ENCODE results near the gene CPNE7. TPM values are rescaled to one million over a fixed set of nuclear protein-coding genes. Genes with fewer than 3 reads are reported as not detected.
A peak's percentile ranks its signal among the peaks of the same experiment; 100 is the strongest.

Gene CPNE7
- total and polyA plus RNA-seq, 9 of the 15 experiments (the other 6 are each of a cell fraction or from before 2014, with no cell fraction given), result 0.30 to 73.4 (median 32.7) TPM

GRCh38 chr16:89530401-89531381 is 44.9 kb upstream of the CPNE7 start:
- CTCF ChIA-PET (ENCODE audit: low intra/inter-chr PET ratio), result no interaction called here
- in situ Hi-C loops (cut with MboI), result no loop called here
- Histone ChIP-seq H2AFZ (ENCODE audit: low read depth, low read length) (no peak overlapping the region), H3K36me3 (ENCODE audit: control insufficient read depth, insufficient read depth, low read length) (peaks cover 94% of the 10 kb centered on the region), H3K9me3 (replicated peaks; ENCODE audit: control insufficient read depth, insufficient read depth, low read depth, low read length) (no peaks in the 10 kb centered on the region), H3K27me3 (ENCODE audit: control insufficient read depth in 2 of 2, insufficient read depth in 2 of 2, low read length in 2 of 2) (no peaks in the 10 kb centered on the region), H3K4me3 (no peak overlapping the region), H3K27ac (ENCODE audit: extremely low read depth, low read depth, low read length) (no peak overlapping the region), H3K9ac (ENCODE audit: insufficient read depth in 1 of 2, low read depth in 2 of 2, low read length in 2 of 2) (no peak overlapping the region), H4K20me1 (replicated peaks; ENCODE audit: control insufficient read depth, insufficient read depth, low read length) (no peaks in the 10 kb centered on the region), H3K9me1 (ENCODE audit: control insufficient read depth, insufficient read depth, low read length) (no peaks in the 10 kb centered on the region), H3K79me2 (ENCODE audit: control insufficient read depth, insufficient read depth, low read length) (no peaks in the 10 kb centered on the region), H3K4me1 (replicated peaks in 1 of 2; ENCODE audit: control insufficient read depth in 2 of 2, insufficient read depth in 2 of 2, low read length in 2 of 2) (no peaks in the 10 kb centered on the region), H3K4me2 (ENCODE audit: insufficient read depth, low read length) (no peak overlapping the region)
- no TSS peak for BruUV-seq (replicated peaks)
- no peak for TF ChIP-seq WHSC1 (IDR thresholded peaks at IDR 0.05; ENCODE audit: low read length)
- TF ChIP-seq POLR2G (IDR thresholded peaks at IDR 0.05; ENCODE audit: low read depth, low read length), result peak; percentile 30; the same call in 1 of the 2 replicates
- POLR2A ChIA-PET, result no interaction called here
- WGBS (ENCODE audit: insufficient coverage, low coverage, missing lambda C conversion rate), result 95% methylated on average over 32 of the region's 37 CpGs
- ATAC-seq (no peak), FAIRE-seq (no peak), DNase-seq (ENCODE audit: extremely low read depth in 1 of 4, low spot score in 3 of 4) (no peak)
- intact Hi-C loops (cut with micrococcal nuclease), result no loop called here

- 97% methylated on average over 27 of the region's 31 CpGs for WGBS (ENCODE audit: insufficient coverage, low coverage, missing lambda C conversion rate)
- ChIA-PET POLR2A (interaction anchor here (1.7 kb wide), 1 partner anchor 24 kb away, joined by 6 read pairs; the partner anchor contains the start of gene SPG7), CTCF (ENCODE audit: low intra/inter-chr PET ratio) (no interaction called here)
- TF ChIP-seq POLR2G (IDR thresholded peaks at IDR 0.05; ENCODE audit: low read depth, low read length) (peak; percentile 52; the same call in 1 of the 2 replicates), CSDE1 (IDR thresholded peaks at IDR 0.05) (no peak), ZNF184 (CRISPR knock-in tag; IDR thresholded peaks at IDR 0.05) (0 out of 2 replicates have a peak, but pooled peaks have one; percentile 16)
- intact Hi-C loops (cut with micrococcal nuclease) (no loop called here), in situ Hi-C loops (cut with MboI) (no loop called here)
- Histone ChIP-seq H3K9me3 (replicated peaks; ENCODE audit: control insufficient read depth, insufficient read depth, low read depth, low read length) (no peaks in the 10 kb centered on the region), H3K79me2 (ENCODE audit: control insufficient read depth, insufficient read depth, low read length) (no peaks in the 10 kb centered on the region), H3K27ac (ENCODE audit: extremely low read depth, low read depth, low read length) (no peak overlapping the region), H4K20me1 (replicated peaks; ENCODE audit: control insufficient read depth, insufficient read depth, low read length) (no peaks in the 10 kb centered on the region), H3K4me3 (no peak overlapping the region), H3K36me3 (ENCODE audit: control insufficient read depth, insufficient read depth, low read length) (peaks cover 87% of the 10 kb centered on the region), H3K9ac (ENCODE audit: insufficient read depth in 1 of 2, low read depth in 2 of 2, low read length in 2 of 2) (0 out of 4 replicates have a peak overlapping the region, but pooled peaks of 1 of the 2 experiments have one; percentile 8), H3K9me1 (ENCODE audit: control insufficient read depth, insufficient read depth, low read length) (no peaks in the 10 kb centered on the region), H2AFZ (ENCODE audit: low read depth, low read length) (no peak overlapping the region), H3K27me3 (ENCODE audit: control insufficient read depth in 2 of 2, insufficient read depth in 2 of 2, low read length in 2 of 2) (no peaks in the 10 kb centered on the region), H3K4me1 (replicated peaks in 1 of 2; ENCODE audit: control insufficient read depth in 2 of 2, insufficient read depth in 2 of 2, low read length in 2 of 2) (peaks cover 0 to 1% of the 10 kb centered on the region in 2 experiments; a peak in 1 of 5 replicates), H3K4me2 (ENCODE audit: insufficient read depth, low read length) (no peak overlapping the region)
- FAIRE-seq (no peak), ATAC-seq (no peak), DNase-seq (ENCODE audit: extremely low read depth in 1 of 4, low spot score in 3 of 4) (no peak)
- BruUV-seq (replicated peaks), result no TSS peak
Observed at GRCh38 chr16:89531821-89532526, 43.6 kb upstream of the CPNE7 start.

Data from K562 (cell line).